ENCODE data around the gene PROC. TPM values are rescaled to one million over a fixed set of nuclear protein-coding genes. Genes with fewer than 3 reads are reported as not detected.

PROC gene
- total and polyA plus RNA-seq, 2 donors = 0.43 to 0.74 TPM

DNA sequence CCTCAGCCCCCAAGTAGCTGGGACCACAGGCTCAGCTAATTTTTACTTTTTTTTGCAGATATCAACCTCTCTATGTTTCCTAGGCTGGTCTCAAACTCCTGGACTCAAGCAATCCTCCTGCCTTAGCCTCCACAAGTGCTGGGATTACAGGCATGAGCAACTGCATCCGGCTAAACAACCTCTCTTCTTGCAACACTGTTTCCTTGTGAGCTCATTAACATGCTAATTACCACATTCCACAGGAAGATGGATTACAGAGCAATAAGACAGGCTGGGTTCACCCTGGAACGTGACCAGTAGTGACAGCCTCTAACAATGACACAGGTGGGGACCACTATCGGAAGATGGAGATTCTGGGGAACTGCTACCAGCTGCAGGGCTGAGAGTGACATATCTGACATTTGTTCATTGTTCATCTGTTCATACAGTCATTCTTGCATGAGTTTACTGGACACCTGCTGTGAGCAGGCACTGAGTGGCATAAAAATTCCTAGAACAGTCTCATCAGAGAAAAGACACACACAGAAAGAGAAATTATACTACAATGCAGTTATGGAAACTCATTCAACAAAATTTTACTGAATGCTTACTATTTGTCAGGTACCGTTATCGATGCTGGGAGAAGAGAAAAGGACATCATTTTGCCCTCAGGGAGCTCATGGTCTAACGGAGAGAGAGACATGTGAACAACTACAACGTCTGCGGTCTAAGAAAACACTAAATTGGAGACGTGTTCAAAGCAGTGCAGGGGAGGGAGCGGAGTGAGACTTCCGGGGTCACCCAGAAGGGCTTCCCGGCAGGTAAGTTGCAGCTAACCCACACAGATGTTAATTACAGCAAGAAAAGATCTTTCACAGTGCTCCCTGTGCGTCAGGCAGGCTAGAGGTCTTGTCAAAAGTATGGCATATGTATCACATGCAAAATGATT, 37.6 kb downstream of the PROC start:
- no peak overlapping the region for H3K4me3 ChIP-seq (ENCODE audit: low read depth, low read length)
- WGBS = 82% methylated on average over 13 of the region's 13 CpGs
- DNase-seq (ENCODE audit: extremely low spot score) = no peak
- H3K27ac ChIP-seq (ENCODE audit: low read depth) = no peak overlapping the region
- H3K4me1 ChIP-seq (ENCODE audit: insufficient read depth) = no peaks in the 10 kb centered on the region
- H3K36me3 ChIP-seq (ENCODE audit: insufficient read depth) = no peaks in the 10 kb centered on the region

DNA sequence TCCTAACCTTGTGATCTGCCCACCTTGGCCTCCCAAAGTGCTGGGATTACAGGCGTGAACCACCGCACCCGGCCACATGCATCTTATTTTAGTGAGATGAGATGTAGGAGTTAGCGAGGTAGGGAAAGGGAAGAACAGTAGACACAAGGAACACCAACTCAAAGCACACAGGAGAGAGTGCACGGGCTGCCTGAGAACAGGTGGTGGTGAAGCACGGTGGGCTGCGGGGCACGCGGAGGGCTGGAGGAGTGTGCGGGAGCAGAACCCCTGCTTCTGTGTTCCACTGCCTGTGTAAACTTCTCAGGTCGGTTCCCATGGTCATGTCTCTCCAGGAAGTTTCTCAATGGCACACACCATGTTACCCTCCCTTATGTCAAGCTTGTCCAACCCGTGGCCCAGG, 38.7 kb downstream of the PROC start:
- Histone ChIP-seq H3K4me1 (ENCODE audit: insufficient read depth) (no peaks in the 10 kb centered on the region), H3K4me3 (ENCODE audit: low read depth, low read length) (no peak overlapping the region), H3K27ac (ENCODE audit: low read depth) (no peak overlapping the region), H3K36me3 (ENCODE audit: insufficient read depth) (no peaks in the 10 kb centered on the region)
- no peak for DNase-seq (ENCODE audit: extremely low spot score)
- WGBS = 96% methylated on average over 12 of the region's 12 CpGs

DNA sequence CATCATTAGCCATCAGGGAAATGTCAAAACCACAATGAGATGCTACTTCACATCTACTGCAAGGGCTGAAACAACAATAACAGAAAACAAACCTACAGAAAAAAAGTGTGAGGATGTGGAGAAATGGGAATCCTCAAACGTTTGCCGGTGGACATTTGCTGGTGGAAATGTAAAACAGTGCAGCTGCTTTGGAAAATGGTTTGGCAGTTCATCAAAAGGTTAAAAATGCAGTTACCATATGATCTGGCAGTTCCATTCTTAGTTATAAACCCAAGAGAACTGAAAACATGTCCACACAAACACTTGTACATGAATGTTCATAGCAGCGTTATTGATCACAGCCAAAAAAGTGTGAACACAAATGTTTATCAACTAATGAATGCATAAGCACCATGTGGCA, 44.2 kb downstream of the PROC start:
- no peaks in the 10 kb centered on the region for H3K4me1 ChIP-seq (ENCODE audit: insufficient read depth)
- H3K36me3 ChIP-seq (ENCODE audit: insufficient read depth) = no peaks in the 10 kb centered on the region
- 54% methylated on average over 3 of the region's 3 CpGs for WGBS
- no peak overlapping the region for H3K4me3 ChIP-seq (ENCODE audit: low read depth, low read length)
- no peak for DNase-seq (ENCODE audit: extremely low spot score)
- H3K27ac ChIP-seq (ENCODE audit: low read depth) = no peak overlapping the region

DNA sequence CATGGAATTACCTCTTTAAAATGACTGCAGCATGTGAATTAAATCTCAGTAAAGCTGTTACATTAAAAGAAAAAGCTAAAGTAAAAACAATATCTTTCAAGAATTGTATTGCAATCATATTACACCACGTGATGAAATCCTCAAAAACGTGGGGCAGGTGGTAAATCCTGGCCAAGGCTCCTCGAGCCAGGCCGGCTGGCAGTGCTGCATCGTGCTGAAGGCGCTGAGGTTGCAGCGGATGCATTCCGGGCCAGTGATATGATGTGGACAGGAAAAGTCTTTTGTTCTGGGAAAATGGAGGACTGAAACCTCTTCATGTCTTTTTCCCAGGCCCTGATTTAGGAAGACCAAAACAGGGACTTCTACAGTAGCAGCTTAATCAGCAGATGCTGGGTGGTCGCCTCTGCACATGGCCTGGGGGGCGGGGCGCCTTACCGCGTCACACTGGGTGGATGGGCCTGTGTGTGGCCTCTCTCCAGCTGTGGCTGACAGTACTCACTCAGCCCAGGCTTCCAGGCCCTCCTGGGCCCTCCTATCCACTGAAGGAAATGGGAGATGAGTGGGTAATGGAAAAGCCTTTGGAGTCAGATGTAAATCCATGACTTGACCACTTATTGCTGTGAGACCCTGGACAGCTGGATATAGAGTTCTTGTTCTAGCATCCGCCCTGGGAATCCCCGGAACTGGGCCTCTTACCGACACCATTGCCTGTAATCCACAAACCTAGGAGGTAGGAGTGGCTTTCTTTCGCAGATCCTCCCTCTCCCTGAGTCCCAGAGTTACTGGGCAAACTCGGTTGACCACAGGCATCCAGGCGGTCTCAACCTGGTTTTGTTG, 45.1 kb downstream of the PROC start:
- 70% methylated on average over 19 of the region's 19 CpGs for WGBS
- Histone ChIP-seq H3K36me3 (ENCODE audit: insufficient read depth) (no peaks in the 10 kb centered on the region), H3K27ac (ENCODE audit: low read depth) (no peak overlapping the region), H3K4me3 (ENCODE audit: low read depth, low read length) (no peak overlapping the region), H3K4me1 (ENCODE audit: insufficient read depth) (no peaks in the 10 kb centered on the region)
- DNase-seq (ENCODE audit: extremely low spot score) = no peak

DNA sequence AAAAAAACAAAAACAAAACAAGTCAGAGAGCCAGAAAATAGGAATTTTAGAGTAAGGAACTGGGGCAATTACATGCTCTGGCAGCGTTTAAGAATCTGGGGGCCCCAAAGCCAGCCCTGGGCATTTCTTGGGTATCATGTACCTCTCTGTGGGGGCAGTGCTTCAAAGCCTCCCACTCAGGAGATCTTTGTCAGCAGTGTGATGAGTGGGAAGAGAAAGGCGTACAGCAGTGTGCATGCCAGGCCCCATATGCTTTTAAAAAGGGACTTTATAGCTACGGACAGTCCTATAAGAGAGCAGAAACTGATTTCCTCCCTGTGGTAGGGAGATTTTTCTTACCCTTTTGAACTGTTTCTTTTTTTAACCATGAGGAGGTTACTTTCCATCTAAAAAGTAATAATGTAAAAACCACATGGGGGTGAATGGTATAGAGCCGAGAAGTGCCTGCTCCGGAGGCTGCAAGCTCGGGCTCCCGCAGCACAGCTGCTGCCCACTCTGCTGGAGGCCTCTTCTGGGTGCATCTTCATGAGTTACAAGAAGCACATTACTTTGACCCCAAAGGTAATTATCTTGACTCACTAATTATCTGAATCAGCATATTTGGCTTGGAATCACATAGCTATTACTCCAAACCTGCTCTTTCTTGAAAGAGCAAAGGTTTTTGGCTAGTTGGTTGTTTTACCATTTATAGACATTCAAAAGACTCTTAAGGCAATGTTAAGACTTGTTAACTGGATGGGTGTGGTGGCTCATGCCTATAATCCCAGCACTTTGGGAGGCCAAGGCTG, 46.4 kb downstream of the PROC start:
- Histone ChIP-seq H3K27ac (ENCODE audit: low read depth) (no peak overlapping the region), H3K4me1 (ENCODE audit: insufficient read depth) (no peaks in the 10 kb centered on the region), H3K36me3 (ENCODE audit: insufficient read depth) (peaks cover 2% of the 10 kb centered on the region), H3K4me3 (ENCODE audit: low read depth, low read length) (no peak overlapping the region)
- no peak for DNase-seq (ENCODE audit: extremely low spot score)
- WGBS = 92% methylated on average over 7 of the region's 7 CpGs

DNA sequence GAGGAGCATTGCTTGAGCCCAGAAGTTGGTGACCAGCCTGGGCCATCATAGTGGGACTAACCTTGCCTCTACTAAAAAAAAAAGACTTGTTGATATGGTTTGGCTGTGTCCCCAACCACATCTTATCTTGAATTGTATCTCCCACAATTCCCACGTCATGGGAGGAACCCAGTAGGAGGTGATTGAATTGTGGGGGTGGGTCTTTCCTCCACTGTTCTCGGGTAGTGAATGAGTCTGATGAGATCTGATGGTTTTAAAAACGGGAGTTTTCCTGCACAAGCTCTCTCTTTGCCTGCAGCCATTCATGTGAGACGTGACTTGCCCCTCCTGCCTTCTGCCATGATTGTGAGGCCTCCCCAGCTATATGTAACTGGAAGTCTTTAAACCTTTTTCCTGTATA, 47.0 kb downstream of the PROC start:
- 76% methylated on average over 4 of the region's 4 CpGs for WGBS
- Histone ChIP-seq H3K4me3 (ENCODE audit: low read depth, low read length) (no peak overlapping the region), H3K27ac (ENCODE audit: low read depth) (no peak overlapping the region), H3K36me3 (ENCODE audit: insufficient read depth) (peaks cover 3% of the 10 kb centered on the region), H3K4me1 (ENCODE audit: insufficient read depth) (no peaks in the 10 kb centered on the region)
- no peak for DNase-seq (ENCODE audit: extremely low spot score)

DNA sequence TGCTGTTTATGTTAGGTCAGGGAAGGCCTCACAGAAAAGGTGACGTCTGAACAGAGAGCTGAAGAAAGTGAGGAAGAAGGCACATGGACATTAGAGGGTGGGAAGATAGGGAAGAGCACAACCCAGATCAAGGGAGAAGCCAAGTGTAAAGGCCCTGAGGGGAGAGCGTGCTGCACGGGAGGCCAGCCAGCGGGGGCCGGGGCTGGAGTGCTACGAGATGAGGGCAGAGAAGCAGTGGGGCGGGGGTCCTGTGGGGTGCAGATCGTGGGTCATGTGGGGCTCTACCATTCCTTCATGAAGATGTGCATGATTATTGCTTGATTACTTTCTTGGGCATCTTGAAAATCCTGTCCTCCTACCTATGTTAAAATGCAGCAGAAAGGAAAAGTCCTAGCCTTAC, 50.8 kb downstream of the PROC start:
- DNase-seq (ENCODE audit: extremely low spot score) = no peak
- Histone ChIP-seq H3K27ac (ENCODE audit: low read depth) (no peak overlapping the region), H3K4me3 (ENCODE audit: low read depth, low read length) (no peak overlapping the region), H3K36me3 (ENCODE audit: insufficient read depth) (peaks cover 3% of the 10 kb centered on the region), H3K4me1 (ENCODE audit: insufficient read depth) (peaks cover 2% of the 10 kb centered on the region)
- 83% methylated on average over 8 of the region's 8 CpGs for WGBS

DNA sequence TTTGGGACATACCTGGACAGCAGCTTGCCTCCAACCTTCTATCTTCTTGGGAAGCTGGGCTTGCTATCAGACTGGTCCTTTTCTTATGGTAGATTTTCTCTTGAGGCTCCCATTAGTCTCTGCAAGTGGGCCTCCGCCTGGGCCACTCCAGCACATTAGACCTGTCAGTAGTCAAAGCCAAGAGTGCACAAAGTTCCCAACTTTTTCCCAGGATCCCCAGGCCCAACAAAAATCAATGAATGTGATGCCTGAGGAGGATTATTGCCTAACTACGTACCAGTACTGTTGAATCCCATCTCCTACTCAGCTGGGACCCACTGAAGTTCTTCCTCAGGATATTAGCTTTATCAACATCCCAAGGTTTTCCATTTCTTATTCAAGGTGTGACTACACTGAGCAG, 51.7 kb downstream of the PROC start:
- Histone ChIP-seq H3K4me1 (ENCODE audit: insufficient read depth) (peaks cover 2% of the 10 kb centered on the region), H3K4me3 (ENCODE audit: low read depth, low read length) (no peak overlapping the region), H3K36me3 (ENCODE audit: insufficient read depth) (peaks cover 3% of the 10 kb centered on the region), H3K27ac (ENCODE audit: low read depth) (no peak overlapping the region)
- no peak for DNase-seq (ENCODE audit: extremely low spot score)
- WGBS = 96% methylated on average over 2 of the region's 2 CpGs

DNA sequence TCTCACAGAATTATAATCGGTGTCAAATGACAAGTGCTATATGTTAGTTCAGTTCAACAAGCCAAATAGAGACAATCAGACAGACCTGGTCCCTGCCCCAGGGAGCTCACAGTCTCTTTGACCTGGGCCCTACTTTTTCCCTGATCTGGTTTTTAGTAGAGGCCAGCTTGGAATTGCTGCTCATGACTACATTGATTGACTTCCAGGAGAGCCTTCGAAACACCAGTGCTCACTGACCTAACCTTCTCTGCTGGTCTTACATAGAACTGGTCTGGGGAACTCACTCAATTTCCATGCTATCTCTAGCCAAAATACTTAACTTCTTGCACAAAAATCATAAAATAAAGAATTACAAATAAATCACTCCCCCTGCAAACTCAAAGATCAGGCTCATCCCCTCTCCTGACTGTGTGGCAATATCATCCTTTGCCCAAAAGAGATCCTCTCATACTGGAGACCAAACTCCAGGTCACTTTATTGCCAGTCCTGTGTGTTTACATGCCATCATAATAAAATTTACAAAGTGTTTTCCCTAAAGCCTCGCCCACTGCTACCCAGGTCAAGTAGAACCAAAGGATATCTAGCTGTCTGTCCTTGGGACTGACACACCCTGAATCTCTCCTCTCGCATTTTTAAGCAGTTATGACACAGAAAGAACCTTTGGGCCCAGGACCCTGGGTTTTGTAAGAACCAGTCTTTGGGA, 53.2 kb downstream of the PROC start:
- WGBS = 92% methylated on average over 4 of the region's 4 CpGs
- H3K36me3 ChIP-seq (ENCODE audit: insufficient read depth) = peaks cover 3% of the 10 kb centered on the region
- DNase-seq (ENCODE audit: extremely low spot score) = no peak
- peaks cover 2% of the 10 kb centered on the region for H3K4me1 ChIP-seq (ENCODE audit: insufficient read depth)
- no peak overlapping the region for H3K27ac ChIP-seq (ENCODE audit: low read depth)
- no peak overlapping the region for H3K4me3 ChIP-seq (ENCODE audit: low read depth, low read length)

DNA sequence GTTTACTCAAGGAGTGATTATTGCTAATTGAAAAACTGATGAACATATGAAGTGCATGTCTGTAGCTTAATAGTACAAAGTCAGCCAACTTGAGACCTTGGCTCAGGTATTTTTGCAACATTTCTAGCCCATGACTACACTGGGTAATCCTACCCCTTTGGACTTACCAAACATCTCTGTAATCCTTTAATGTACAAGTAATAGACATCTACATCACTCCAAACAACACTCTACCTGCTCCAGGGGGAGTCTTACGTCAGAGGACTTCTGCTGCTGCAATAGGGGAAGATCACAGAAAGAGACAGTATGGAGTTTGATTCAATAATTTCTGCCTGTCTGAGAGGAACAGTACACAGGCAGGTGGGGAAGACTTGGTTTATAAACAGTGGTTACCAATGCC, 54.0 kb downstream of the PROC start:
- H3K4me3 ChIP-seq (ENCODE audit: low read depth, low read length) = no peak overlapping the region
- peaks cover 2% of the 10 kb centered on the region for H3K4me1 ChIP-seq (ENCODE audit: insufficient read depth)
- no peak for DNase-seq (ENCODE audit: extremely low spot score)
- H3K27ac ChIP-seq (ENCODE audit: low read depth) = no peak overlapping the region
- H3K36me3 ChIP-seq (ENCODE audit: insufficient read depth) = peaks cover 3% of the 10 kb centered on the region
- WGBS = 100% methylated on average over 1 of the region's 1 CpG

DNA sequence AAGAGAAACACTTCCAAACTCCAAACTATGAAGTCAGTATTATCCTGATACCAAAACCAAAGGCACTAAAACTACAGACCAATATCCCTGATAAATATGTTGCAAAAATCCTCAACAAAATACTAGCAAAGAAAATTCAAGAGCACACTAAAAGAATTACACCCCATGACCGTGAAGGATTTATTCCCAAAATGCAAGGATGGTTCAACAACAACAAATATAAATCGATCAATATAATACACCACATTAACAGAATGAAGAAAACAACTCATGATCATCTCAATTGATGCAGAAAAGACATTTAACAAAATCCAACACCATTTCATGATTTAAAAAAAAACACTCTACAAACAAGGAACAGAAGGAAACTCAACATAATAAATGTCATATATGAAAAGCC, 57.6 kb downstream of the PROC start:
- peaks cover 2% of the 10 kb centered on the region for H3K4me1 ChIP-seq (ENCODE audit: insufficient read depth)
- H3K36me3 ChIP-seq (ENCODE audit: insufficient read depth) = no peaks in the 10 kb centered on the region
- no peak overlapping the region for H3K27ac ChIP-seq (ENCODE audit: low read depth)
- H3K4me3 ChIP-seq (ENCODE audit: low read depth, low read length) = no peak overlapping the region
- WGBS = 96% methylated on average over 2 of the region's 2 CpGs
- DNase-seq (ENCODE audit: extremely low spot score) = no peak

Data from urinary bladder (tissue), 4 donors.